GM18498 (cell line): ENCODE measurements around the gene ARHGEF39.
A peak's percentile ranks its signal among the peaks of the same experiment; 100 is the strongest.
"Not testable (repeated sequence)": the region's sequence is repeated elsewhere in the genome, so short reads cannot be mapped to it uniquely, and the experiment has no call there.

Experiments used
- ATAC-seq: cut with Tn5 transposase; IDR thresholded peaks from one replicate; pipeline ENCODE4 v1.9.1; 2021; ENCODE audit warnings: mild to moderate bottlenecking, moderate library complexity; ENCODE audit not compliant: unreplicated experiment

The ARHGEF39 gene

DNA sequence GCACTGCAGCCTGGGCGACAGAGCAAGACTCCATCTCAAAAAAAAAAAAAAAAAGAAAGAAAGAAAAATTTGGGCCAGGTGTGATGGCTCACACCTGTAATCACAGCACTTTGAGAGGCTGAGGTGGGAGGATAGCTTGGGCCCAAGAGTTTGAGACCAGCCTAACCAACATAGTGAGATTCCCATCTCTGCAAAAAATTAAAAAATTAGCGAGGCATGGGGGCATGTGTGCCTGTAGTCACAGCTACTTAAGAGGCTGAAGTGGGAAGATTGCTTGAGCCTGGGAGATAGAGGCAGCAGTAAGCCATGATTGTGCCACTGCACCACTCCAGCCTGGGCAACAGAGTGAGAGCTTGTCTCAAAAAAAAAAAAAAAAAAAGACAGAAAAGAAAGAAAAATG, 11.4 kb downstream of the ARHGEF39 start:
- no peak for ATAC-seq

GRCh38 chr9:35652829-35653209, 12.2 kb downstream of the ARHGEF39 start:
- no peak for ATAC-seq

GRCh38 chr9:35651956-35652828, 12.8 kb downstream of the ARHGEF39 start:
- no peak for ATAC-seq

DNA sequence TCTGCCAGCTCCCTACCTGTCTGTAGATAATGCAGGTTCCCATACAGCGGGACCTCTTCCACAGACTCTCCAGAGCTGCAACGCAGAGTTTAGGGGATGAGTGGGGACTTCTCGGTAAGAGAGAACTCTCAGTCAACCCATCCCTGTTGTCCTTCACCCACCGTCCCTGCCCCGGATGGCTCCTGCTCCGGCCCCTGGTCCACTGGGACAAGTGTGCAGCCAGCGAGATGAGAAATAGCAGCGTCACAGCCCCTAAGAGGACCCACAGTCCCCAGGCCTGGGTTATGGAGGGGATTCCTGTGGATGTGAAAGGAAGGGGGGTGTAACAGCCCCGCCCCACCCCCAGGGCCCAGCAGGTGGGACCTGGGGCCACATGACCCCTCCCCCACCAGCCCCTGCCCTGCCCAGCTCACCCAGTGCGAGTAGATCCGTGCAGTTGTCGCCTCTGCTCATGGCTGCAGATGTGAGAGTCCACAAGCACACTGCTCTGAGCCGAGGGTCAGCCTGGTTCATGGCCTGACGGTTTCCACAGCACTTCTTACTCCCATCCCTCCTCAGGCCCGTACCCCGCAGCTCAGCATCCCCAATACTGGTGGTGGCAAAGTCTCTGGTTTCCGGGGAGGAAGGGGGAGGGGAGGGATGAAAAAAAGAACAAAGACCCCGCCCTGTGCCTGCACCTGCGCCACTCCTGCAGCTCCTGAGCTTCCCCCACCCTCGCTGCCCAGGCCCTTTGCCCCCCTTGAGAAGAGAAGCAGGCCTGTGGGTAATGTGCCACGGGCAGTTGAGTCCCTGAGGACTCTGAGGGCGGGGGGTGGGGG, 14.4 kb downstream of the ARHGEF39 start, which contains the start of gene SIT1:
Gene SIT1, minus strand, starts transcription at position 591 of the 818 bp plus-strand sequence. Its CDS starts 78 bp downstream, at position 513.
- ATAC-seq, result no peak

DNA sequence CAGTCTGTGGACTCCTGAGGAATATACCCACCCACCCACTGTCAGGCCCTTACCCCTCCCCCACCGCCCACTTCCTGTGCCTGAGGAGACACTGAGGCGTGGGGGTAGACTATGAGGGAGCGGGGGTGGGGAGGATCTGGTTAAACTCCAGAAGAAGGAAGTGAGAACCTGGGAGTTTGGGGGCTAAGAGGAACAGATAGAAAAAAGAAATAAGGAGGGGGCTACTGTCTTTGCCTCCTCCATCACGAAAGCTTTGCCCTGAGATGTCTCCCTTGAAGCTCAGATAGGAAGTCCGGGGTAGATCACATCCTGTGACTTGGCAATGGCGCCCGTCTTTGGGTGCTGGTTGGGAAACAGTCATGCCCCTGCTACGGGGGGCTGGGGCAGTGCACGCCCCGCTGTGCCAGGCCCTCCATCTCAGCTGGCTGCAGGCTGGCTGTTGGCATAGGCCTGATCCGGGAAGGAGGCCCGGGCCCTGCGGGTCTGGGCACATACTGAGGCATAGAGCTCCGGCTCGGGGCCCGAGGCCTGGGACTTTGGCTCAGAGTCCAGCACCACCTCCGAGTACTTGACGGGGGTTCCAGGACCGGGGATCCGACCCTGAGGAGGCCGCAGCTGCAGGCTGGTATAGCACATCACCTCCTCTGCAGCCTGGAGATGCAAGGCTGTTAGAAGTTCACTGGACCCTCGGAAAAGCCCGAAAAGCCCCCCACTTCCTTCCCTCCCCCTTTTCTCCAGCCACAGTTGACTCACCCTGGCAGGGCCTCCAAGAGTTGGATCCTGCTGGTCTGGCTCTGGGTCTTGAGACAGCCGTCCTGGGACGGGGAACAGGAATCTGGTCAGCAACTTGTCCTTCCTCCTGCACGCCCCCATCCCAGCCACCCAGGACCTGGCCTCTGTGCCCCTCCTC, 15.3 kb downstream of the ARHGEF39 start:
- no peak for ATAC-seq

DNA sequence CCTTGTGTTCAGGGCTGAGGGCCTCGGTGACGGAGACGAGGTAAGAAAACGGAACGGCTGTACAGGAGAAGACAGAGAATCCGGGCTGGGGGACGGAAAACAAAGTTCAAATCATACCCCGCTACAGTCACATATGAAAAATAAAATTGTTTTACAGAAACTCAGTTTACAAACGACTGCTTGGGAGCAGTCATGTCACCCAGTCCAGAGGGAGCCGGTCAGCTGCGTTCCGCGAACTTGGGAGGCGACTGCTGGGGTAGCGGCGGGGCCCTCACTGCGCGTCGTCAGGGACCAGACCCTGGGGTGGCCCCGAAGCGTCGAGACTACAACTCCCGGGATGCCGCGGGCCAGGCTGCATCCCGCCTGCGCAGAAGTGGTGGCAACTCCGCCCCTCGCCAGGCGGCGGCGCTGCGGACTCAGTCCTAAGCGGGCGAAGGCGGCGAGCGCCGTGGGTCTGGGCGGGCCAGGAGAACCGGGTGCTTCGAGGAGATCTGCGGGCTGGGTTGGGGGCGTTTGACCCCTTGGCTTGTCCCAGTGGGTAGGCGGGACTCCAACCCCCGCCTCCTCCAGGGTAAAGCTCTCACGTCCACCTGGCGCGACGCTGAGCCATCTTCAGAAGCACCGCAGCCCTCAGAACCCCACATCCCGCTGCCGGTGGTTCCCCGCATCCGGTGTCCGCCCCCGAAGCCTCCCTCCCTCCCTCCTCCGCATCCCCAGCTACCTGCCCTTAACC, 18.3 kb downstream of the ARHGEF39 start:
- ATAC-seq, result peak; percentile 91

DNA sequence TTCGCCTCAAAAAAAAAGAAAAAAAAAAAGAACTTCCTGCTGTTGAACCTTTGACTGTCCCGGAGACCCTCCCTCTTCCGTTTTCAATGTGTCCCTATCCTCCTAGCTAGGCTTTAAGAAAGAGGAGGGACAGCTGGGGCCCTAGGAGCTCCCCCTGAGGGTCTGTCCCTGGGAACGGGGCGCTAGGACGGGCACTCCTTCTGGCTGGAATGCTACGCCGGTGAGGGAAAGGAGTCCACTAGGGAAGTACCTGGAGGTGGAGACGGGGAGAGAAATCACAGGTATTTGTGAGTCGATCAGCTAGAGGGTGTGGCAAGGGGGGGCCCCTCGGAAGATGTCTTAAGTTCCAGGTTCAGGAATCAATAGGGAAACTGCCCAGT, 18.9 kb downstream of the ARHGEF39 start:
- no peak for ATAC-seq

- ATAC-seq, result not testable (repeated sequence)
Observed at GRCh38 chr9:35645736-35646135, 19.3 kb downstream of the ARHGEF39 start.

DNA sequence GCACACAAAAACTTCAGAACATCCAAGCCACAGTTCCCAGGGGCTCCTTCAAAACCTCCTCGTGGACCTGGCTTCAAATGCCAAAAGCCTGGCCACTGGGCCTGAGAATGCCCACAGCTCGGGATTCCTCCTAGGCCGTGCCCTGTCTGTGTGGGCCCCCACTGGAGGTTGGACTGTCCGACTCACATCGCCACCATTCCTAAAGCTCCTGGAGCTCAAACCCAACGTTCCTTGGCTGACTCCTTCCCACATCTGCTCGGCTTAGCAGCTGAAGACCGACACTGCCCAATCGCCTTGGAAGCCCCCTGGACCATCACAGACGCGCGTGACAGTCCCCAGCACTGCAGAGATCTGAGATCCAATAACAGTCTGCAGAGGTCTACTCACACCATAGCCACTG, 21.9 kb downstream of the ARHGEF39 start:
- no peak for ATAC-seq

- not testable (repeated sequence) for ATAC-seq
Observed at GRCh38 chr9:35641478-35641877, 23.5 kb downstream of the ARHGEF39 start.

DNA sequence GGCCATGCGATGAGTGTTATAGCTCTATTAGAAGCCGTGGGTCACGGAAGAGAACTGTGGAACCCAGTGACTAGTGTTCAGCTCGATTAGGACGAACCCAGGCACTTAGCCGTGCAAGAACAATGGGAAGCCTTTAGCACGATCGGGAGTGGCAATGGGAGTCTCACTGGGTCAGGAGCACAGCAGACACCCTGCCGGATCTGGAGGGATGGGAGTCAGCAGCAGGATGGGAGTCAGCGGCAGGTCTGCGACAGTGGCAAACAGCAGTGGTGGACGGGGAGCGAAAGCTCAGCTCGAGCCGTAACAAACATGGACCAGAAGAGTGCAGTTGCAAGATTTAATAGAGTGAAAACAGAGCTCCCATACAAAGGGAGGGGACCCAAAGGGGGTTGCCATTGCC, 24.6 kb downstream of the ARHGEF39 start:
- not testable (repeated sequence) for ATAC-seq

DNA sequence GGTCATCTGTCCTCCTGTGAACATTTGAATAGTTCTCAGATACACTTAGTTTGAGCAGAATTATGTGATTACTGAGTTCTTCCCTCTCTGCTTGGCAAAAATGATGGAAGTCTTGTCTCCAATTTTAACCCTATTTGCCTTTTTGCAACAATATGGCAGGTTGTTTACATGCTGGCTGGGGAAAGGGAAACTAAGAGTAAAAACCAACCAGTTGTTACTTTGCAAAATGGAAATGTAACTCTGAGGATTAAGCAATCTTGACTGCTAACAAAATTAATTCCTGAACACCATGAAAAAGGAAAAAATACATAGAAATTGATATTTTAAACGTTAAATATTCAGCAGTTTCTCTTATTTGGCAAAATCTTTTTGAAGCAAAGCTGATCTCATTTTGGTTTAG, 25.4 kb downstream of the ARHGEF39 start:
- no peak for ATAC-seq

GRCh38 chr9:35639225-35639624, 25.8 kb downstream of the ARHGEF39 start:
- not testable (repeated sequence) for ATAC-seq

DNA sequence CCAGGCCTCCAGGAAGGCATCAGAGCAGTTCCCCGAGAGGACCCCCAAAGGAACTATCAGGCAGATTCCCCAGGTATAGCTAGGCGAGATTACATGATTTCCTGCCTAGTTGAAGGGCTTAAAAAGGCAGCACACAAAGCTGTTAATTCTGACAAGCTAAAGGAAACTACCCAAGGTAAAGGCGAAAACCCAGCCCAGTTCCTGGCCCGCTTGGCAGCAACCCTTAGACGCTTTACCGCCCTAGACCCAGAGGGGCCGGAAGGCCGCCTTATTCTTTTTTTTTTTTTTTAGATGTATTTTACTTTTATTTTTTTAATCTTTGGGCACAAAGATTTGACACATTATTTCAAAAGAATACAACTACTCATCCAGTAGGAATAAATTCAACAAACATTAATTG, 26.2 kb downstream of the ARHGEF39 start:
- ATAC-seq, result not testable (repeated sequence)

- not testable (repeated sequence) for ATAC-seq
Observed at GRCh38 chr9:35637427-35637955, 27.5 kb downstream of the ARHGEF39 start.

DNA sequence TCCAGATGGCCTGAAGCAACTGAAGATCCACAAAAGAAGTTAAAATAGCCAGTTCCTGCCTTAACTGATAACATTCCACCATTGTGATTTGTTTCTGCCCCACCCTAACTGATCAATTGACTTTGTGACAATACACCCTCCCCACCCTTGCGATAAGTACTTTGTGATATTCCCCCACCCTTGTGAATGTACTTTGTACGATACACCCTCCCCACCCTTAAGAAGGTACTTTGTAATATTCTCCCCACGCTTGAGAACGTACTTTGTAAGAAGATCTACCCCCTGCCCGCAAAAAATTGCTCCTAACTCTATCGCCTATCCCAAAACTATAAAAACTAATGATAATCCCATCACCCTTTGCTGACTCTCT, 28.1 kb downstream of the ARHGEF39 start:
- ATAC-seq, result not testable (repeated sequence)

GRCh38 chr9:35636135-35636876, 28.7 kb downstream of the ARHGEF39 start:
- ATAC-seq, result no peak

- no peak for ATAC-seq
Observed at GRCh38 chr9:35635730-35636129, 29.3 kb downstream of the ARHGEF39 start.

DNA sequence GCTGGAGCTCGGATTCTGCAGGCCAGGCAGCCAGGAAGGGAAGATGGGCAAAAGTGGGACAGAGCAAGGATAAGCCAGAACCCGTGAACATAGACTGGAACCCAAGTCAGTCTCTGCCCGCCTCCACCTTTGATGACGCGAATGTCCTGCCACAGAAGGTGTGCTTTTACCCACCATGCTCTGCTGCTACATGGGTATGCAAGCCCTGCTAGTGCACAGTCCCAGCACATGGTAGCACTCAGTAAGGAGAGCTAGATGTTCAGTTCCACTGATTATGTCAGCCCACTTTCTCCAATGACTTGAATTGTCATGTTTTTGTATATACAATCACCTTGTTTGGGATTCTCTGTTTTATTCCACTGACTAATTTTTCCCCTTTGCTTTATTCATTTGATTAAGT, 35.4 kb downstream of the ARHGEF39 start:
- ATAC-seq, result no peak
